Mammary epithelial cell (primary cell): Measurements from ENCODE around the gene APOBEC3C.
"Not testable (repeated sequence)": the region's sequence is repeated elsewhere in the genome, so short reads cannot be mapped to it uniquely, and the experiment has no call there.

ENCODE experiments used
- CTCF ChIP-seq, 2 donors: IDR thresholded peaks in 1 of 2; conservative IDR thresholded peaks in 1 of 2; 2 replicates each; pipeline ENCODE4 v1.5.1; 2011 to 2012; ENCODE audit warnings: inconsistent platforms in 2 of 2, low read length in 2 of 2, mild to moderate bottlenecking in 2 of 2, control low read depth in 1 of 2, low read depth in 1 of 2; ENCODE audit not compliant: insufficient read depth in 1 of 2; ENCODE audit errors: extremely low read depth in 1 of 2
- EZH2 ChIP-seq: IDR thresholded peaks from 2 replicates; pipeline ENCODE4 v1.6.1; 2012; ENCODE audit warnings: low read length, inconsistent platforms, borderline replicate concordance

GRCh38 chr22:39066442-39067276, 52.6 kb downstream of the APOBEC3C start:
- not testable (repeated sequence) for TF ChIP-seq CTCF (conservative IDR thresholded peaks at IDR 0.05 in 1 of 2, IDR thresholded peaks at IDR 0.05 in 1 of 2; ENCODE audit: extremely low read depth in 1 of 2, insufficient read depth in 1 of 2, low read depth in 1 of 2, low read length in 2 of 2); EZH2
